Ovary (tissue), 9 donors: ENCODE measurements around the gene H2BK1. TPM values are rescaled to one million over a fixed set of nuclear protein-coding genes. Genes with fewer than 3 reads are reported as not detected.

Source experiments
- DNase-seq, 5 donors: peaks; one replicate each; pipeline ENCODE4 v3.0.0-alpha.2; 2019 to 2020
- H3K27ac ChIP-seq, 2 donors: fragments of 200-600 bp; one replicate each; pipeline versions ENCODE4 v1.5.1 to v1.8.0; 2019 to 2022
- H3K27me3 ChIP-seq: fragments of 200-600 bp; one replicate; pipeline ENCODE4 v1.8.0; 2022
- H3K36me3 ChIP-seq: fragments of 200-600 bp; sonication (generic); one replicate; pipeline ENCODE4 v1.5.1; 2019
- H3K4me1 ChIP-seq: one replicate; pipeline ENCODE4 v1.8.1; 2013; ENCODE audit warnings: mild to moderate bottlenecking, moderate library complexity; ENCODE audit not compliant: insufficient read depth
- H3K4me3 ChIP-seq: fragments of 200-600 bp; sonication (generic); one replicate; pipeline ENCODE4 v1.5.1; 2017
- H3K9me3 ChIP-seq, 2 donors: fragments of 200-600 bp in 1 of 2; sonication (generic) in 1 of 2; one replicate each; pipeline versions ENCODE4 v1.5.1 to v1.8.1; 2013 to 2019; ENCODE audit warnings: mild to moderate bottlenecking in 1 of 2, moderate library complexity in 1 of 2
- CTCF ChIP-seq, 3 donors: fragments of 450-650 bp in 2 of 3; fragments of 200-600 bp in 1 of 3; IDR thresholded peaks; one replicate each; pipeline versions ENCODE4 v1.5.1 to v1.8.0; 2016 to 2022; ENCODE audit warnings: antibody characterized with exemption in 3 of 3, mild to moderate bottlenecking in 1 of 3
- EP300 ChIP-seq: sonication (generic); formaldehyde crosslinking; IDR thresholded peaks from one replicate; pipeline ENCODE4 v1.6.1; 2017; ENCODE audit warnings: antibody characterized with exemption
- POLR2A ChIP-seq: fragments of 450-650 bp; IDR thresholded peaks from one replicate; pipeline ENCODE4 v1.6.1; 2017; ENCODE audit warnings: antibody characterized with exemption, mild to moderate bottlenecking, moderate library complexity
- WGBS, 3 donors: extraction: QIAGEN DNeasy Blood & Tissue Kit in 1 of 3; methylation state at CpG; one replicate each; pipeline versions ENCODE4 v1.1.5 to v1.1.7; 2013 to 2017; 5-methylcytosine and 5-hydroxymethylcytosine counted together
- intact Hi-C, 4 donors: fragments of 100-400 bp; cut with DNase I; formaldehyde crosslinking; loops; one replicate each; pipeline versions ENCODE4 v1.11.0 to v1.15.1; 2022 to 2023
- polyA plus RNA-seq, 2 donors: library from polyadenylated mRNA; stranded (reverse); fragments of 200-250 nt in 1 of 2; fragments of 350-450 nt in 1 of 2; fragmentation: Illumina TruSeq in 1 of 2; extraction: RNeasy Lipid Tissue Mini Kit (QIAGEN cat#74804) in 1 of 2; gene quantifications; one replicate each; pipeline ENCODE4 v1.2.3, GENCODE V29; 2013 to 2014
- total RNA-seq, 7 donors: library from RNA; depleted of rRNA in 2 of 7; stranded (reverse); fragments of >200 nt in 2 of 7; fragmentation: NEBNext Ultra II Directional in 3 of 7; extraction: Animal tissue kit (Norgen Biotek cat#: 25700) in 3 of 7; gene quantifications; one replicate each; pipeline versions ENCODE4 v1.1.0 to v1.2.4, GENCODE V29; 2016 to 2023
- donor health status: DM: no; HTN: no; CAD: no; lungs with moderate emphysema.
- donor health status: DM: no; HTN: no; CAD: no.
- donor health status: Bipolar disorder and iron deficiency.
- donor health status: DM: yes; HTN: yes; CAD: no.
- donor health status: DM: no; HTN: no; CAD: no.
- donor health status: DM: yes; HTN: yes; CAD: no.

Gene H2BK1
- total and polyA plus RNA-seq, 9 donors = 0.36 to 1.3 (median 1.0) TPM; not detected in 5

GRCh38 chr7:151173386-151174245, 36.7 kb downstream of the H2BK1 start:
- WGBS, 3 donors = 83 to 87% (median 86%) methylated on average over 43 of the region's 43 CpGs
- Histone ChIP-seq H3K4me3 (no peak overlapping the region), H3K27ac (no peak overlapping the region), H3K36me3 (no peaks in the 10 kb centered on the region), H3K9me3 (no peaks in the 10 kb centered on the region), H3K4me1 (no peaks in the 10 kb centered on the region), H3K27me3 (no peaks in the 10 kb centered on the region)
- TF ChIP-seq EP300 (no peak), CTCF (IDR thresholded peaks at IDR 0.05) (no peak), POLR2A (no peak)
- DNase-seq = no peak
- intact Hi-C loops = loop anchor here in 2 of 4 donors (2.0 to 5.0 kb wide), 2 partner anchors 46 to 129 kb away; no protein-coding TSS in a partner anchor

GRCh38 chr7:151172273-151173141, 37.8 kb downstream of the H2BK1 start:
- Histone ChIP-seq H3K9me3 (no peaks in the 10 kb centered on the region), H3K27me3 (no peaks in the 10 kb centered on the region), H3K27ac (no peak overlapping the region), H3K4me1 (no peaks in the 10 kb centered on the region), H3K4me3 (no peak overlapping the region), H3K36me3 (no peaks in the 10 kb centered on the region)
- 19 to 24% (median 22%) methylated on average over 42 of the region's 42 CpGs for WGBS, 3 donors
- peak; percentile 65 to 88 (median 78) for DNase-seq
- intact Hi-C loops = loop anchor here in 2 of 4 donors (2.0 to 5.0 kb wide), 2 partner anchors 45 to 130 kb away; no protein-coding TSS in a partner anchor
- TF ChIP-seq CTCF (IDR thresholded peaks at IDR 0.05) (peak; percentile 98 to 100 (median 98)), POLR2A (no peak), EP300 (no peak)

GRCh38 chr7:151168787-151169162, 41.5 kb downstream of the H2BK1 start:
- Histone ChIP-seq H3K9me3 (no peaks in the 10 kb centered on the region), H3K36me3 (no peaks in the 10 kb centered on the region), H3K27me3 (peaks cover 3% of the 10 kb centered on the region), H3K27ac (no peak overlapping the region), H3K4me1 (peaks cover 5% of the 10 kb centered on the region), H3K4me3 (no peak overlapping the region)
- no peak for DNase-seq
- intact Hi-C loops = loop anchor here in 1 of 4 donors (5.0 kb wide), 1 partner anchor 41 kb away; no protein-coding TSS in a partner anchor
- TF ChIP-seq EP300 = no peak
- 45 to 53% (median 50%) methylated on average over 10 of the region's 10 CpGs for WGBS, 3 donors

- no peaks in the 10 kb centered on the region for H3K36me3 ChIP-seq
- H3K9me3 ChIP-seq = no peaks in the 10 kb centered on the region
- TF ChIP-seq CTCF (IDR thresholded peaks at IDR 0.05) (peak in 1 of 3 donors; percentile 20), EP300 (no peak)
- peaks cover 5% of the 10 kb centered on the region for H3K4me1 ChIP-seq
- H3K27me3 ChIP-seq = peaks cover 3% of the 10 kb centered on the region
- intact Hi-C loops = loop anchor here in 1 of 4 donors (5.0 kb wide), 1 partner anchor 41 kb away; no protein-coding TSS in a partner anchor
- peak overlapping the region; percentile 24 for H3K4me3 ChIP-seq
- 2 to 4% (median 2%) methylated on average over 29 to 52 of the region's 52 CpGs for WGBS, 3 donors
- no peak for DNase-seq
- no peak overlapping the region for H3K27ac ChIP-seq
These were observed 42.1 kb downstream of the H2BK1 start for GRCh38 chr7:151168003-151168786.
